Lower lobe of right lung (tissue), 2 donors: ENCODE measurements around the gene LMO4. TPM values are rescaled to one million over a fixed set of nuclear protein-coding genes. Genes with fewer than 3 reads are reported as not detected.

Experiments used
- ATAC-seq, 2 donors: fragments of 200-7000 bp; cut with Tn5 transposase; one replicate each; pipeline ENCODE4 v1.9.1; 2020 to 2022; ENCODE audit warnings: mild to moderate bottlenecking in 2 of 2, moderate library complexity in 2 of 2
- DNase-seq: peaks from one replicate; pipeline ENCODE4 v3.0.0-alpha.2; 2020
- H3K27ac ChIP-seq: fragments of 200-600 bp; one replicate; pipeline ENCODE4 v1.8.0; 2022
- H3K27me3 ChIP-seq: fragments of 200-600 bp; one replicate; pipeline ENCODE4 v1.8.0; 2022; ENCODE audit warnings: low read depth
- H3K36me3 ChIP-seq: fragments of 200-600 bp; one replicate; pipeline ENCODE4 v1.8.0; 2022; ENCODE audit warnings: mild to moderate bottlenecking
- H3K4me1 ChIP-seq: fragments of 200-600 bp; one replicate; pipeline ENCODE4 v1.8.0; 2022
- H3K4me3 ChIP-seq: fragments of 200-600 bp; one replicate; pipeline ENCODE4 v1.8.0; 2022; ENCODE audit warnings: mild to moderate bottlenecking
- H3K9me3 ChIP-seq: fragments of 200-600 bp; one replicate; pipeline ENCODE4 v1.8.0; 2022
- CTCF ChIP-seq: fragments of 200-600 bp; IDR thresholded peaks from one replicate; pipeline ENCODE4 v1.8.0; 2022; ENCODE audit warnings: antibody characterized with exemption, mild to moderate bottlenecking
- intact Hi-C: fragments of 100-400 bp; cut with DNase I; formaldehyde crosslinking; loops from one replicate; pipeline ENCODE4 v1.11.0; 2022
- total RNA-seq: library from RNA; stranded (reverse); fragmentation: NEBNext Ultra II Directional; extraction: Animal tissue kit (Norgen Biotek cat#: 25700); gene quantifications from one replicate; pipeline ENCODE4 v1.2.1, GENCODE V29; 2021
- donor health status: DM: no; HTN: yes; CAD: no; lungs with severe emphysema.

Gene LMO4
- total RNA-seq, 1 donor from 2014 or later, result 53.0 TPM

GRCh38 chr1:87318056-87318650 lies 10.5 kb upstream of the LMO4 start:
- H3K4me3 ChIP-seq, result no peak overlapping the region
- H3K36me3 ChIP-seq, result no peaks in the 10 kb centered on the region
- H3K27ac ChIP-seq, result no peak overlapping the region
- no peaks in the 10 kb centered on the region for H3K4me1 ChIP-seq
- ATAC-seq (no peak), DNase-seq (no peak)
- no peaks in the 10 kb centered on the region for H3K9me3 ChIP-seq
- TF ChIP-seq CTCF, result no peak
- intact Hi-C loops, result no loop called here
- H3K27me3 ChIP-seq, result no peaks in the 10 kb centered on the region

GRCh38 chr1:87318806-87319205 lies 9.9 kb upstream of the LMO4 start:
- Histone ChIP-seq H3K4me3 (no peak overlapping the region), H3K27ac (no peak overlapping the region), H3K4me1 (no peaks in the 10 kb centered on the region), H3K9me3 (no peaks in the 10 kb centered on the region), H3K27me3 (no peaks in the 10 kb centered on the region), H3K36me3 (no peaks in the 10 kb centered on the region)
- no peak for DNase-seq
- ATAC-seq, result no peak
- no peak for TF ChIP-seq CTCF
- intact Hi-C loops, result no loop called here

- Histone ChIP-seq H3K27ac (no peak overlapping the region), H3K4me1 (peaks cover 10% of the 10 kb centered on the region), H3K27me3 (no peaks in the 10 kb centered on the region), H3K9me3 (no peaks in the 10 kb centered on the region), H3K4me3 (no peak overlapping the region), H3K36me3 (no peaks in the 10 kb centered on the region)
- DNase-seq (no peak), ATAC-seq (no peak)
- TF ChIP-seq CTCF, result peak; percentile 79
- intact Hi-C loops, result no loop called here
Observed at GRCh38 chr1:87325982-87326738, 2.5 kb upstream of the LMO4 start.

- peaks cover 18% of the 10 kb centered on the region for H3K4me1 ChIP-seq
- H3K27me3 ChIP-seq, result no peaks in the 10 kb centered on the region
- DNase-seq, result no peak
- intact Hi-C loops, result no loop called here
- no peak for ATAC-seq
- peak overlapping the region; percentile 95 for H3K27ac ChIP-seq
- H3K9me3 ChIP-seq, result no peaks in the 10 kb centered on the region
- TF ChIP-seq CTCF, result no peak
- H3K4me3 ChIP-seq, result peak overlapping the region; percentile 87
- H3K36me3 ChIP-seq, result peaks cover under 1% of the 10 kb centered on the region
Observed at GRCh38 chr1:87327376-87328271, 1.1 kb upstream of the LMO4 start.

- H3K27ac ChIP-seq, result peak overlapping the region; percentile 95
- peak overlapping the region; percentile 87 for H3K4me3 ChIP-seq
- ATAC-seq (peak; percentile 9 to 25), DNase-seq (peak; percentile 65)
- peaks cover 32% of the 10 kb centered on the region for H3K4me1 ChIP-seq
- H3K27me3 ChIP-seq, result no peaks in the 10 kb centered on the region
- H3K36me3 ChIP-seq, result peaks cover 4% of the 10 kb centered on the region
- intact Hi-C loops, result no loop called here
- TF ChIP-seq CTCF, result no peak
- no peaks in the 10 kb centered on the region for H3K9me3 ChIP-seq
Observed at GRCh38 chr1:87329051-87329525, 408 bp downstream of the LMO4 start.
